ENCODE measurements around the gene ZNF609. TPM values are rescaled to one million over a fixed set of nuclear protein-coding genes. Genes with fewer than 3 reads are reported as not detected.

ZNF609 gene
- total RNA-seq, 1 donor = 20.6 TPM

GRCh38 chr15:64527263-64527984 lies 67.0 kb downstream of the ZNF609 start:
- H3K9me3 ChIP-seq (ENCODE audit: low read depth, low read length) = no peaks in the 10 kb centered on the region
- no peak overlapping the region for H3K4me2 ChIP-seq (ENCODE audit: insufficient read depth, low read length)
- peaks cover 24% of the 10 kb centered on the region for H4K20me1 ChIP-seq (ENCODE audit: insufficient read depth, low read length)
- H3K4me1 ChIP-seq (ENCODE audit: insufficient read depth, low read length) = peaks cover 20% of the 10 kb centered on the region
- no peak overlapping the region for H2AFZ ChIP-seq (ENCODE audit: low read length)
- H3K27me3 ChIP-seq (ENCODE audit: insufficient read depth, low read length) = no peaks in the 10 kb centered on the region
- H3K79me2 ChIP-seq (ENCODE audit: insufficient read depth, low read length) = peaks cover 71% of the 10 kb centered on the region
- peak overlapping the region; percentile 50 for H3K27ac ChIP-seq (ENCODE audit: low read depth, low read length)
- H3K4me3 ChIP-seq (ENCODE audit: insufficient read depth, low read length) = no peak overlapping the region
- no peaks in the 10 kb centered on the region for H3K36me3 ChIP-seq (ENCODE audit: insufficient read depth, low read length)
- DNase-seq (ENCODE audit: insufficient read length, low spot score, missing footprints) = peak; percentile 80
- no peak for TF ChIP-seq CTCF (IDR thresholded peaks at IDR 0.05; ENCODE audit: extremely low read depth, low read depth, low read length)

GRCh38 chr15:64528871-64529270 lies 68.5 kb downstream of the ZNF609 start:
- Histone ChIP-seq H3K79me2 (ENCODE audit: insufficient read depth, low read length) (peaks cover 74% of the 10 kb centered on the region), H3K27ac (ENCODE audit: low read depth, low read length) (no peak overlapping the region), H3K4me3 (ENCODE audit: insufficient read depth, low read length) (no peak overlapping the region), H2AFZ (ENCODE audit: low read length) (no peak overlapping the region), H4K20me1 (ENCODE audit: insufficient read depth, low read length) (peaks cover 18% of the 10 kb centered on the region), H3K4me1 (ENCODE audit: insufficient read depth, low read length) (peaks cover 20% of the 10 kb centered on the region), H3K9me3 (ENCODE audit: low read depth, low read length) (no peaks in the 10 kb centered on the region), H3K36me3 (ENCODE audit: insufficient read depth, low read length) (no peaks in the 10 kb centered on the region), H3K27me3 (ENCODE audit: insufficient read depth, low read length) (no peaks in the 10 kb centered on the region), H3K4me2 (ENCODE audit: insufficient read depth, low read length) (no peak overlapping the region)
- DNase-seq (ENCODE audit: insufficient read length, low spot score, missing footprints) = no peak
- TF ChIP-seq CTCF (IDR thresholded peaks at IDR 0.05; ENCODE audit: extremely low read depth, low read depth, low read length) = no peak

GRCh38 chr15:64530472-64530871 lies 70.1 kb downstream of the ZNF609 start:
- Histone ChIP-seq H4K20me1 (ENCODE audit: insufficient read depth, low read length) (peaks cover 19% of the 10 kb centered on the region), H3K27ac (ENCODE audit: low read depth, low read length) (no peak overlapping the region), H3K27me3 (ENCODE audit: insufficient read depth, low read length) (no peaks in the 10 kb centered on the region), H2AFZ (ENCODE audit: low read length) (no peak overlapping the region), H3K79me2 (ENCODE audit: insufficient read depth, low read length) (peaks cover 78% of the 10 kb centered on the region), H3K4me2 (ENCODE audit: insufficient read depth, low read length) (no peak overlapping the region), H3K9me3 (ENCODE audit: low read depth, low read length) (no peaks in the 10 kb centered on the region), H3K36me3 (ENCODE audit: insufficient read depth, low read length) (no peaks in the 10 kb centered on the region), H3K4me3 (ENCODE audit: insufficient read depth, low read length) (no peak overlapping the region), H3K4me1 (ENCODE audit: insufficient read depth, low read length) (peaks cover 18% of the 10 kb centered on the region)
- no peak for DNase-seq (ENCODE audit: insufficient read length, low spot score, missing footprints)
- TF ChIP-seq CTCF (IDR thresholded peaks at IDR 0.05; ENCODE audit: extremely low read depth, low read depth, low read length) = no peak

- peaks cover 20% of the 10 kb centered on the region for H4K20me1 ChIP-seq (ENCODE audit: insufficient read depth, low read length)
- peaks cover 74% of the 10 kb centered on the region for H3K79me2 ChIP-seq (ENCODE audit: insufficient read depth, low read length)
These were observed 70.5 kb downstream of the ZNF609 start for GRCh38 chr15:64530918-64531317.

More at GRCh38 chr15:64530918-64531317, 70.5 kb downstream of the ZNF609 start:
- no peaks in the 10 kb centered on the region for H3K36me3 ChIP-seq (ENCODE audit: insufficient read depth, low read length)
- H2AFZ ChIP-seq (ENCODE audit: low read length) = no peak overlapping the region
- TF ChIP-seq CTCF (IDR thresholded peaks at IDR 0.05; ENCODE audit: extremely low read depth, low read depth, low read length) = no peak
- H3K27ac ChIP-seq (ENCODE audit: low read depth, low read length) = no peak overlapping the region
- no peaks in the 10 kb centered on the region for H3K9me3 ChIP-seq (ENCODE audit: low read depth, low read length)
- H3K27me3 ChIP-seq (ENCODE audit: insufficient read depth, low read length) = no peaks in the 10 kb centered on the region
- DNase-seq (ENCODE audit: insufficient read length, low spot score, missing footprints) = no peak
- no peak overlapping the region for H3K4me3 ChIP-seq (ENCODE audit: insufficient read depth, low read length)
- H3K4me1 ChIP-seq (ENCODE audit: insufficient read depth, low read length) = peaks cover 15% of the 10 kb centered on the region
- no peak overlapping the region for H3K4me2 ChIP-seq (ENCODE audit: insufficient read depth, low read length)

All from osteoblast (primary cell).